ENCODE measurements around the gene SMAD1.

SMAD1 gene

DNA sequence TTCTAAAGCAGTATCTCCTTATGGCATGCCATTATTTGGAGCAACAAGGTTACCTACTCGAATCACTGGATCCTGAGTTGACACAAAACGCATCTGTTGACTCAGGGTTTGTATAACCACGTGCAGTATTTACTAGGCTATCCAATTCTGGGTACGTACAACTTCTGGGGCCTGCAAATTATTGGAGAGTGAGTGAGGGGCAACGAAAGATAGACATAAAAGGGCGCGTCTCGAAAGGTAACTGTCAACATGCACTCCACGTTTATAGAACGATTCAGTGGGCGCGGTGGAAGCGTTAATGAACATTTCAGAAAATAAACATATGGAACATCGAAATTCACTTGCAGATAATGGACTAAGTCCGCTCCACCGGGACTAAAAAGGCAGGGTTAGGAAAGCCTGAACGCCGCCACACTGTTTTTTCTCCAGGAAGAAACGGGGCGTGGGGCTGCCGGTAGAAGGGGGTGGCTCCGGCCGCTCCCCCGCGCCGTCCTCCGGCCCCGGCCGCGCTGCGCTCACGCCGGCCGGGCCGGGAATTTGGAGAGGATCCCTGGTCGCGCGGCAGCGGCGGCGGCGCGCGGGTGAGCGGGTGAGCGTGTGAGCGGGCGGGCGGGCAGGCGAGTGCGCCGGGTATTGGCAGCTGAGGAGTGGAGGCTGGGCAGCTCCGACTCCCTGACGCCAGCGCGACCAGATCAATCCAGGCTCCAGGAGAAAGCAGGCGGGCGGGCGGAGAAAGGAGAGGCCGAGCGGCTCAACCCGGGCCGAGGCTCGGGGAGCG is at the start of gene SMAD1:
Gene SMAD1 (plus strand): TSS at position 690 of the 778 bp plus-strand sequence. CDS start 32,761 bp downstream, outside the sequence.
- H3K4me3 ChIP-seq (ENCODE audit: low read length) = peak within 1 kb of the TSS; percentile 97
- peak within 1 kb of the TSS; percentile 89 for H3K9ac ChIP-seq (ENCODE audit: low read length)
- peaks cover 12% of the 10 kb centered on the region for H3K4me1 ChIP-seq (ENCODE audit: control insufficient read depth, low read depth, low read length)

DNA sequence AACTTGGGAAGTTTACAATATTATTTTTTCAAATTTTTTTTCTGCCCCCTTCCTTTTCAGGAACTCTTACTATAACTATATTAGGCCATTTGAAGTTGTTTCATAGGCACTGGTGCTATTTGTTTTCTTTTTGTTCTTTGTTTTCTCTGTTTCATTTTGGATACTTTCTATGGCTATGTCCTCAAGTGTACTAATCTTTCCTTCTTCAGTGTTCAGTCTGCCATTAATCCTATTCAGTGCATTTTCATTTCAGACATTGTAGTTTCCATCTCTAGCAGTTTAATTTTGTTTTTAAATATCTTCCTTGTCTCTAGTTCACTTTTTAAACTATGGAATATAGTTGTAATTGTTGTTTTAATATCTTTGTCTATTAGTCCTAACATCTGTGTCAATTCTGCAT is 48.0 kb upstream of the SMAD1 start:
- Histone ChIP-seq H3K27ac (ENCODE audit: low read length) (no peak overlapping the region), H3K4me1 (ENCODE audit: control insufficient read depth, low read depth, low read length) (no peaks in the 10 kb centered on the region), H3K36me3 (ENCODE audit: control insufficient read depth, low read depth, low read length) (no peaks in the 10 kb centered on the region), H3K27me3 (ENCODE audit: control insufficient read depth, insufficient read depth, low read length) (no peaks in the 10 kb centered on the region), H3K9me3 (ENCODE audit: control insufficient read depth, low read depth, low read length) (no peaks in the 10 kb centered on the region), H3K9ac (ENCODE audit: low read length) (no peak overlapping the region), H3K4me3 (ENCODE audit: low read length) (no peak overlapping the region)

More for the DNA sequence above, at the start of gene SMAD1:
- Histone ChIP-seq H3K9me3 (ENCODE audit: control insufficient read depth, low read depth, low read length) (no peaks in the 10 kb centered on the region), H3K27me3 (ENCODE audit: control insufficient read depth, insufficient read depth, low read length) (peaks cover 16% of the 10 kb centered on the region), H3K27ac (ENCODE audit: low read length) (no peak within 1 kb of the TSS), H3K36me3 (ENCODE audit: control insufficient read depth, low read depth, low read length) (no peaks in the 10 kb centered on the region)

DNA sequence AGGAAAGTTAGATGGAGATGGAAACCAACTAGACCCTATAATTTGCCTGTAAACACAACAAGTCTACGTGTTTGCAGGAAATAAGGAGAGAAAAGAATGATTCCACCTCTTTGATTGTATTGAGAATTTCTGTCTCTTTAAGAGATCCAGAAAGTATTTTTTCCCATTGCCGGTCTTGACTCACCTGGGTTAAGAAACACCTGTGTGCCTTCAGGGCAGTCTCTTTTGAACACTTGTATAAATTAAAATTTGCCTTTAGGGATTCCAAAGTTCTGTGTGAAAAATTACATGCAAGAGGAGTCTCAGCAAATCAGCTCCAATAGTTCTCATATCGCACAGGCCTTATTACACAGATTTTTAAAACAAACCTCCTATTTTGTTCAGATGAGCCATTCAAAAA is 46.0 kb upstream of the SMAD1 start:
- no peaks in the 10 kb centered on the region for H3K4me1 ChIP-seq (ENCODE audit: control insufficient read depth, low read depth, low read length)
- no peaks in the 10 kb centered on the region for H3K27me3 ChIP-seq (ENCODE audit: control insufficient read depth, insufficient read depth, low read length)
- H3K36me3 ChIP-seq (ENCODE audit: control insufficient read depth, low read depth, low read length) = no peaks in the 10 kb centered on the region
- H3K9me3 ChIP-seq (ENCODE audit: control insufficient read depth, low read depth, low read length) = no peaks in the 10 kb centered on the region
- no peak overlapping the region for H3K9ac ChIP-seq (ENCODE audit: low read length)
- no peak overlapping the region for H3K4me3 ChIP-seq (ENCODE audit: low read length)
- no peak overlapping the region for H3K27ac ChIP-seq (ENCODE audit: low read length)

DNA sequence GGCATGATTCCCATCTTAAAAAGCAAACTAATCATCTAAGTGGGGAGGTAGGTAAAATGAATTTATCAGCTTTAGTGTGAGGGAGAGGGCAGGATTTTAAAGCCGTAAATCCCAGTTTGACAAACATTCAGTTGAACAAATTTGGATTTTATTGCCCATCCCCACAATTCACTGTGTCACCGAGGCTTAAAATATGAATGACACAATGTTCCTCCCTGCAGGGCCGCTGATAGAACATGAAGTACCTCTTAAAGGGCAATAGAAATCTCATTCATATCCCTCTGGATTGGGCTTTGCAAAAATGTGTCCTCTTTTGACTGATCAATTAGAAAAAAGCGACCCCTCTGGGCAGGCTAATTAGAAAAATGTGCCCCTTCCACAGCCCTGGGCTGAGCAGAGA is 45.5 kb upstream of the SMAD1 start:
- Histone ChIP-seq H3K36me3 (ENCODE audit: control insufficient read depth, low read depth, low read length) (no peaks in the 10 kb centered on the region), H3K27me3 (ENCODE audit: control insufficient read depth, insufficient read depth, low read length) (no peaks in the 10 kb centered on the region), H3K9me3 (ENCODE audit: control insufficient read depth, low read depth, low read length) (no peaks in the 10 kb centered on the region), H3K27ac (ENCODE audit: low read length) (no peak overlapping the region), H3K4me1 (ENCODE audit: control insufficient read depth, low read depth, low read length) (no peaks in the 10 kb centered on the region), H3K9ac (ENCODE audit: low read length) (no peak overlapping the region), H3K4me3 (ENCODE audit: low read length) (no peak overlapping the region)

DNA sequence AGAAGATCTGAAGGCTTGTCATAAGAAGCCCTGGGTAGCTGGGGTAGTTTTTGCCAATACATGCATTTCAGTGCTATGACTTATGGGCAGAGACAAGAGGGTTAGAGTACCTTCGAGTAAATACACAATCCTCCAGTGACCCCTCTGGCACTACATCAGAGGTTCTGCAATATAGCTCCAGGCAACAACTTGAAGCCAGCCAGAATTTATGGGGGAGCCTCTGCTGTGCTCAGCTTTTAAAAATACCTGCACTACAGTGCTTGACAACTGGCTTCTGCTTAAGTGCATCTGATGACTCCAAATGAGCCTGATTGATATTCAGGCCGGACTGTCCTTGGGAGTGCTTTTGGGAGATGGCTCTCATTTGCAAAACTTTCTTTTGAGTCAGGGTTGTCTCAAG is 44.9 kb upstream of the SMAD1 start:
- Histone ChIP-seq H3K27me3 (ENCODE audit: control insufficient read depth, insufficient read depth, low read length) (no peaks in the 10 kb centered on the region), H3K9ac (ENCODE audit: low read length) (no peak overlapping the region), H3K27ac (ENCODE audit: low read length) (no peak overlapping the region), H3K4me3 (ENCODE audit: low read length) (no peak overlapping the region), H3K9me3 (ENCODE audit: control insufficient read depth, low read depth, low read length) (no peaks in the 10 kb centered on the region), H3K36me3 (ENCODE audit: control insufficient read depth, low read depth, low read length) (no peaks in the 10 kb centered on the region), H3K4me1 (ENCODE audit: control insufficient read depth, low read depth, low read length) (no peaks in the 10 kb centered on the region)

DNA sequence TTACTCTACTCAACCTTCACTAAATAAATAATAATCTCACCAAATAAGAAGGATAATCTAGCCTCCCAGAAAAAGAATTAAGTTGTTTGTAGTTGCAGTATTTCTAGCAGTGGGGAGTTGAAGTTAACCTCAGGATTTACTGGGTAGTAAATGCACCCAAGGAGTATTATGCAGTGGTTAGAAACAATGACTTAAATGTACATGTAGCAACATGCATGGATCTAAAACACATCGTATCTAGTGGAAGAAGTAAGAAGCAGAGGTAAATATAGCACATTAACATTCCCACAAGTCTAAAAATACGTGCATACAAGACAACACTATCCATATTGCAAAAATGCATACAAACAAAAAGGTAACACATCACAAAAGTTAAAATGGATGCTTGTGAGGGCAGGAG is 44.2 kb upstream of the SMAD1 start:
- Histone ChIP-seq H3K27me3 (ENCODE audit: control insufficient read depth, insufficient read depth, low read length) (no peaks in the 10 kb centered on the region), H3K9me3 (ENCODE audit: control insufficient read depth, low read depth, low read length) (no peaks in the 10 kb centered on the region), H3K4me3 (ENCODE audit: low read length) (no peak overlapping the region), H3K36me3 (ENCODE audit: control insufficient read depth, low read depth, low read length) (no peaks in the 10 kb centered on the region), H3K4me1 (ENCODE audit: control insufficient read depth, low read depth, low read length) (no peaks in the 10 kb centered on the region), H3K27ac (ENCODE audit: low read length) (no peak overlapping the region), H3K9ac (ENCODE audit: low read length) (no peak overlapping the region)

DNA sequence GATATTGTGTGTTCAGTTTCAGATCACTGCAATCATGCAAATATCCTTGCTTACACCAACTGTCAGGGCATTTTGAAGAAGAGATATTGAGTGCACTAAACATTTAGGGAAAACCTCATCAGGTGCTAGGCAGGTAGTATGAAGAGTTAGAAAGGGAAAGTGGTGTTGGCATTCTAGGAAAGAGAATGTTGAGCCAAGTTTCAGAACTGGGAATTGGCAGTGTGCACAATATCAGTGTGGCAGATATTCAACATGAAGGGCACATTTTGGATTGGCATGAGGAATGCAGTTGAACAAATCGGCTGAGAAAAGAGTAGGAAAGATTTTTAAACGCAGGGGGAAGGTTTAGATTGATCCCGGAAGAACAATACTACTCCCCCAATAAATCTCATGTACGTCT is 43.4 kb upstream of the SMAD1 start:
- no peaks in the 10 kb centered on the region for H3K9me3 ChIP-seq (ENCODE audit: control insufficient read depth, low read depth, low read length)
- no peak overlapping the region for H3K27ac ChIP-seq (ENCODE audit: low read length)
- no peak overlapping the region for H3K4me3 ChIP-seq (ENCODE audit: low read length)
- no peak overlapping the region for H3K9ac ChIP-seq (ENCODE audit: low read length)
- no peaks in the 10 kb centered on the region for H3K36me3 ChIP-seq (ENCODE audit: control insufficient read depth, low read depth, low read length)
- H3K27me3 ChIP-seq (ENCODE audit: control insufficient read depth, insufficient read depth, low read length) = no peaks in the 10 kb centered on the region
- H3K4me1 ChIP-seq (ENCODE audit: control insufficient read depth, low read depth, low read length) = no peaks in the 10 kb centered on the region

DNA sequence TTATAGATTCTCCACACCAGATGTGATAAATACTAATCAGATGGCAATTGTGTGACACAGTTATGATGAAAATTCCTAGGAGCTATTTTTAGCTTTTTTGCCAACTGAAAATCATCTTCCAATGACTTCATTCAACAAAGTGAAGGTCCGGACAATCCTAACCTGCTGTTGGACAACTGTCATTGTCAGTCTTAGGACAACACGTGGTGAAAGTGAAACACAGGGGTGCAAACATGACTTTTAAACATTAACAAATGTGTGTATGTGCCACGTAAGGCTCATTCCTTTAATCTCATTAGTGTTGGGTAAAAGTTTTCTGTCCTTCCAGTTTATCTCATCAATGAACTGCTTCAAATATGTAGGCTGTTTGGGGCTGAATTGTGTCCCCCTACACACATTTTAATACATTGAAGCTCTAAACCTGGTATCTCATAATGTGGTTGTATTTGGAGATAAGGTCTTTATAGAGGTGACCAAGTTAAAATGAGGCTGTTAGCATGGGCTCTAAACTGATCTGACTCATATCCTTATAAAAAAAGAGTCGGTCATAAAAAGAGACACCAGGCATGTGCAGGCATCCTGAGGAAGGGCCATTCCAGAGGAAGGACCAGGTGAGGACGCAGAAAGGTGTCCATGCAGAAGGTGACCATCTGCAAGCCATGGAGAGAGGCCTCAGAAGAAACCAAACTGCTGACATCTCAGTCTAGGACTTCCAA is 41.2 kb upstream of the SMAD1 start:
- Histone ChIP-seq H3K9me3 (ENCODE audit: control insufficient read depth, low read depth, low read length) (no peaks in the 10 kb centered on the region), H3K4me3 (ENCODE audit: low read length) (no peak overlapping the region), H3K27ac (ENCODE audit: low read length) (no peak overlapping the region), H3K36me3 (ENCODE audit: control insufficient read depth, low read depth, low read length) (no peaks in the 10 kb centered on the region), H3K4me1 (ENCODE audit: control insufficient read depth, low read depth, low read length) (no peaks in the 10 kb centered on the region), H3K27me3 (ENCODE audit: control insufficient read depth, insufficient read depth, low read length) (no peaks in the 10 kb centered on the region), H3K9ac (ENCODE audit: low read length) (no peak overlapping the region)

DNA sequence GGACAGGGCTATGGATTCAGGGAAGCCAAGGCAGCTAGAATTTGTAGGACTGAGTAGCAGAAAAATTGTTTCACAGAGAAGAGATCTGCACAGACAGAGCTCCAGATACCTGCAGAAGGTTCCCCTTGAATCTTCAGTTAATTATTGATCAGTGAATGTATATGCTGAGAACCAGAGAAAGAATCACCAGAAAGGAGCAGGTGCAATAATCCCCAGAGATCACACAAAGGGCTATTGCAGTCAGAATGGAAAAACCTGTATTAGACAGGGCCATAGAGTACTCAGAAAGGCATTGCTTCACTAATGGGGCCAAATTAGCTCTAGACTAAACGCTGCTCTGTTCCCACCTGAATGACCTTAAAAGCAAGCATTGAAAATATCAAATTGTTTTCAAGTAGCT is 35.5 kb upstream of the SMAD1 start:
- no peak overlapping the region for H3K27ac ChIP-seq (ENCODE audit: low read length)
- H3K27me3 ChIP-seq (ENCODE audit: control insufficient read depth, insufficient read depth, low read length) = no peaks in the 10 kb centered on the region
- no peaks in the 10 kb centered on the region for H3K9me3 ChIP-seq (ENCODE audit: control insufficient read depth, low read depth, low read length)
- H3K36me3 ChIP-seq (ENCODE audit: control insufficient read depth, low read depth, low read length) = no peaks in the 10 kb centered on the region
- H3K4me1 ChIP-seq (ENCODE audit: control insufficient read depth, low read depth, low read length) = no peaks in the 10 kb centered on the region
- H3K4me3 ChIP-seq (ENCODE audit: low read length) = no peak overlapping the region
- H3K9ac ChIP-seq (ENCODE audit: low read length) = no peak overlapping the region

DNA sequence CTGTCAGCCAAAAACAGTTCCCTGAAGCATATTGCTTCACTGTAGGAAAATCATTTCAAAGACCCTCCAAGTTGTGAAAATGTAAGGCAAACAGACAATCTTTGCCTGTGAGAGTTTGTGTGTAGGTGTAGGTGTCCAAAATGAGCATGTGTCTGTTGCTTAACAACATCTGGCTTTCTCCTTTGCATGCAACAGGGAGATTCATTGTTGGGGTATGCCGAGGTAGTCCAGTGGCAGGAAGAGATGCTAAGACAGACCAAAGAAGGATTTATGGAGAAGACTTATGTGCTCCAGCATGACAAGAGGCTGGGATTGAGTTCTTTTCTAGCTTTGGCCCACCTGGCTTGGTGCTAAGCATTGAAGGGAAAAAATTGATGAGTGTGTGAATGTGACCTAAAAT is 29.8 kb upstream of the SMAD1 start:
- H3K27ac ChIP-seq (ENCODE audit: low read length) = no peak overlapping the region
- no peak overlapping the region for H3K4me3 ChIP-seq (ENCODE audit: low read length)
- no peaks in the 10 kb centered on the region for H3K36me3 ChIP-seq (ENCODE audit: control insufficient read depth, low read depth, low read length)
- no peak overlapping the region for H3K9ac ChIP-seq (ENCODE audit: low read length)
- H3K27me3 ChIP-seq (ENCODE audit: control insufficient read depth, insufficient read depth, low read length) = no peaks in the 10 kb centered on the region
- no peaks in the 10 kb centered on the region for H3K9me3 ChIP-seq (ENCODE audit: control insufficient read depth, low read depth, low read length)
- H3K4me1 ChIP-seq (ENCODE audit: control insufficient read depth, low read depth, low read length) = no peaks in the 10 kb centered on the region

DNA sequence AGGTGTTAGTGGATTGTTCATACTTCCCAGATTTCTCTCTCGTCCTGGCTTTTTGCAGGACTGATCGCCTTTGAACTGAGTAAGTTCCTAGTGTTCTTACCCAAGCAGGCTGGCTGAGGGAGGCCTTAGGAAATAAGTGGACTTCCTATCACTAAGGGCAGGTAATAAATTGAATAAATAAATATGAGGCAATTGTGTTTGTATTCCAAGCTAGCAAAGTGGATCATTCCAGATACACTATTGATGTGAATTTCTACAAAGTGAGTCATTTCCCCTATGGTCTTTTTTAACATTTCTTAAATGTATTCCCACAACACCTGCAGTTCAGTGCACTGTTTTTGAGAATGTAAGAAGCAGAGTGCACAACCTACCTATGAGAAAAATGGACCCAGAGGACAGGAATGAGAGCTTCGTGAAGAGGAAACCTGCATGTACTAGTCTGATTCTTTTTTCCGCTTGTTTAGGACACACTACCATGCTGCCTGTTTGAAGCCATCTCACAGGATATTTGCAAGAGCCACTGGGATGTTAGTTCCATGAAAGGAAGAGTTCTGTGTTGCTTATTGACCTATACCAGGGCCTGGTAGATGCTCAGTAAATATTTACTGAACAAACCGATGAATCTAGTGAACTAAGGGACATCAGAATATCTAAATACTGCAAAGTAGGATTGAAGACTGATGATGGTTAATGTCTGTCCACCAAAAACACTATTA is 29.0 kb upstream of the SMAD1 start:
- Histone ChIP-seq H3K27me3 (ENCODE audit: control insufficient read depth, insufficient read depth, low read length) (no peaks in the 10 kb centered on the region), H3K4me1 (ENCODE audit: control insufficient read depth, low read depth, low read length) (no peaks in the 10 kb centered on the region), H3K36me3 (ENCODE audit: control insufficient read depth, low read depth, low read length) (no peaks in the 10 kb centered on the region), H3K9me3 (ENCODE audit: control insufficient read depth, low read depth, low read length) (no peaks in the 10 kb centered on the region), H3K9ac (ENCODE audit: low read length) (no peak overlapping the region), H3K4me3 (ENCODE audit: low read length) (no peak overlapping the region), H3K27ac (ENCODE audit: low read length) (no peak overlapping the region)
